Measurements from ENCODE around the gene STK38L.

- TF ChIP-seq CTCF (IDR thresholded peaks at IDR 0.05; ENCODE audit: control extremely low read depth in 1 of 3, insufficient read depth in 1 of 3, low read depth in 1 of 3, low read length in 3 of 3) (no peak), CBX8 (IDR thresholded peaks at IDR 0.05; ENCODE audit: borderline replicate concordance, low read depth, low read length) (no peak), PHF8 (conservative IDR thresholded peaks at IDR 0.05; ENCODE audit: low read depth, low read length) (no peak), SUZ12 (IDR thresholded peaks at IDR 0.05; ENCODE audit: low read length) (no peak)
Measured at GRCh38 chr12:27219693-27220054, 24.4 kb upstream of the STK38L start.

Data from H1 (cell line).